GM19463 (cell line): ENCODE data around the gene R3HDM2.

Experiments used
- ATAC-seq: cut with Tn5 transposase; IDR thresholded peaks from one replicate; pipeline ENCODE4 v1.9.1; 2021; ENCODE audit warnings: mild to moderate bottlenecking, moderate library complexity; ENCODE audit not compliant: unreplicated experiment

Gene R3HDM2

GRCh38 chr12:57273516-57273915 is 157.3 kb downstream of the R3HDM2 start:
- ATAC-seq, result no peak

GRCh38 chr12:57272337-57273151 is 158.3 kb downstream of the R3HDM2 start:
- ATAC-seq, result no peak

GRCh38 chr12:57270966-57271470 is 159.8 kb downstream of the R3HDM2 start:
- no peak for ATAC-seq

- ATAC-seq, result no peak
Measured at GRCh38 chr12:57268264-57268663, 162.6 kb downstream of the R3HDM2 start.

- no peak for ATAC-seq
Measured at GRCh38 chr12:57266681-57267080, 164.2 kb downstream of the R3HDM2 start.

- ATAC-seq, result no peak
Measured at GRCh38 chr12:57263096-57263495, 167.7 kb downstream of the R3HDM2 start.

- no peak for ATAC-seq
Measured at GRCh38 chr12:57262126-57262822, 168.6 kb downstream of the R3HDM2 start.

GRCh38 chr12:57261428-57261865 is 169.4 kb downstream of the R3HDM2 start:
- no peak for ATAC-seq

GRCh38 chr12:57260366-57260765 is 170.5 kb downstream of the R3HDM2 start:
- no peak for ATAC-seq

GRCh38 chr12:57258977-57259970 is 171.6 kb downstream of the R3HDM2 start:
- no peak for ATAC-seq

GRCh38 chr12:57255916-57256315 is 174.9 kb downstream of the R3HDM2 start:
- no peak for ATAC-seq

GRCh38 chr12:57254506-57255280 is 176.2 kb downstream of the R3HDM2 start:
- ATAC-seq, result no peak

GRCh38 chr12:57250956-57251355 is 179.9 kb downstream of the R3HDM2 start, which contains the start of gene STAC3:
Gene STAC3, minus strand, starts transcription at chr12:57251187. Its CDS starts 1,551 bp downstream, at chr12:57249636.
- ATAC-seq, result no peak

GRCh38 chr12:57250541-57250940 is 180.3 kb downstream of the R3HDM2 start:
- no peak for ATAC-seq

GRCh38 chr12:57248934-57249742 is 181.7 kb downstream of the R3HDM2 start:
- ATAC-seq, result no peak

GRCh38 chr12:57247041-57247440 is 183.8 kb downstream of the R3HDM2 start:
- no peak for ATAC-seq

GRCh38 chr12:57244312-57244696 is 186.5 kb downstream of the R3HDM2 start:
- no peak for ATAC-seq

GRCh38 chr12:57243521-57244311 is 187.1 kb downstream of the R3HDM2 start:
- ATAC-seq, result no peak
